Measurements from ENCODE around the gene FOXP1.

FOXP1 gene

GRCh38 chr3:71110385-71111222, 472.9 kb downstream of the FOXP1 start:
- no peak for FAIRE-seq

DNA sequence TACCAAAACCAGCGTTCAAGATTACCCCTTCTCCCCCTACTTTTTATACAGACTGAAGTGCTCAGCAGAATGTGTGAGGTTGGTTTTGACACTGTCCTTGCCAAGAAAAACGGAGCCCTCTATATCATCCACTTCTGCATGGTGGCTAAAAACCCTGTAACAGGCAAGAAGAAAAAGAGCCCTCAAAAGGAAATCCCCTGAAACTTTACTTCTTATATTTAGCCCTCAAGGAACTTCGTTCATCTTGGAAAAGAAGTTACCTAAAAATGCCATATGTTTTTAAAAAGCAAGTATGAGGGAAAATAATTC, 473.6 kb downstream of the FOXP1 start:
- no peak for FAIRE-seq

DNA sequence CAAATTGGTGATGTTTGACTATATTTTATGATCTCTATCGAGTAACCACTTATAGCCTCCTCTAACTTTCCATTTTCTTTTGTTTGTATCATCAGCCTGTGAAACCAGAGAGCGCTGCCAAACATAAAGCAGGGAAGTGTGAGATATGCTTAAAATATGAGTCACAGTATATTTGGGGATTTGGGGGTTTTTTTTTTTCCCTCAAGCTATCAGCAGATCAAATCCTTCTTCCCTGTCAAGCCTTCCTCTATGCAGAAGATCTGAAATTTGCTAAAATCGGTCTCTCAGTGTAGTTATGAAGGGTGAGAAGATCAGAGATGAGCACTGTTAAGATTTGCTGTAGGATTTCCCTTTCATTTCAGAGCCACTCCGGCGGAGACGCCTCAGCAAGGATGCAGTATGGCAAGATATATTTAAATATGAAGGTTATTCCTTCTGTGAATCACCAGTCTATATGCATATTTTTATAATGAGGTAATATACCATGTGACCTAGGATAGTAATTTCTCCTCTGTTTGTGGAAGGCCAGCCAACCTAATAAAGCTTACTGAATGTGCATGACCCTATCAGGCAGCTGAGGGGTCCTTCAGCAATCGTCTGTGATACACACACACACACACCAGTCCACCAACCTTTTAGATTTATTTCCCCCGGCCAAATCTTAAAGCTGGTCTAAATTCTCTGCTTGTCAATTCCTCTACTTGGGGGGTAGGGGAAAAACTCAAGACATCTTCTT, 474.1 kb downstream of the FOXP1 start:
- no peak for FAIRE-seq

DNA sequence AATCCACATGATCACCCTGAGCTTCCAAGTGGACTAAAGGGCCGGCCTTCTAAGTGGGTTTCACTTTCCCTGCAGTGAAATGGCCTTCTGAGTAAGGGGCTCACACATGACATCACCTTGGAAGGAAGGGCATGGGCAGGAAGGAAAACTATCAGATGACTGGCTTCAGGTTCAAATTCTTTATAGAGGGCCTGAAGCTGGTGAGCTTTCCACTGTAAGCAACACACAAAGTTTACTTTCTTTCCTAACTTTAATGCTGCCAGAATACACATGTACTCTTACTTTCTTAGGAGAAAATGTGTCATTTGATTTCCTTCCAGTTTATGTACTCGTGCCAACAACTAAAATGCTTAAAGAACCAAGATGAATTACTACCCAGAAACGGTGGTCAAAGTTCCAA, 475.6 kb downstream of the FOXP1 start:
- FAIRE-seq = no peak

DNA sequence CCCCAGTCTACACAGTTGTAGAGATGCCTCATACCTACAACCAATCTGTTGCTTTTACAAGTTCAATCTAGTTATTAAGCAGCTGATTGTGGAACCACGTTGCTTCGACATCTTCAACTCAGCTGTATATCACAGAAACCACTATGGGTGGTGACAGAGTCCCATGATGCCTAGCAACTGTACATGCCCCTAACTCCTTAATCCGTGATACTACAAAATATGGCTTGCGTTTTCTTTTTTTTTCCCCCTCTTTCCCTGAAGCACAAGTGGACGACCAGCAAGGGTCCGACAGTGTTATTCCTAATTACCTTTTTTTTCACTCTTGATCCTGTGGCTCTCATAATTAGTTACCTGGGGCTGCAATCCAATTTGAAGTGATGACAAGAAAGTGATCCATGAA, 478.6 kb downstream of the FOXP1 start:
- no peak for FAIRE-seq

DNA sequence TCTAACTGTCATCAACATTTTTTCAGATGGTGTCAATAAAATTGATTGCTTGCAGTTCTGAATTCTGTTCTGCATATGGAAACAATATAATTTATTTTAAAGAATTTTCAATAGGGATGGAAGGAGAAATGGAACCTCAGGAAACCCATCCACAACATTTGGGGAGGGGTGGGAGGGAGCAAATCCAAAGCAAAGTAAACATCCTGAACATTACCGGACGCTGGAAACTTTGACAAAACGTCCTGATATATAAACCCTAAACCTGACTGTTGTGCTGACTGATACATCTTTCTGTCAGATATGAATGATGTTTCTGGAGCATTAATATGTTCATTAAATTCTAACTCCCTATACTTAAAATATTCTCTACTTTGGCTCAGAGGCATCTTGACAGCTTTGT, 479.0 kb downstream of the FOXP1 start:
- FAIRE-seq = no peak

DNA sequence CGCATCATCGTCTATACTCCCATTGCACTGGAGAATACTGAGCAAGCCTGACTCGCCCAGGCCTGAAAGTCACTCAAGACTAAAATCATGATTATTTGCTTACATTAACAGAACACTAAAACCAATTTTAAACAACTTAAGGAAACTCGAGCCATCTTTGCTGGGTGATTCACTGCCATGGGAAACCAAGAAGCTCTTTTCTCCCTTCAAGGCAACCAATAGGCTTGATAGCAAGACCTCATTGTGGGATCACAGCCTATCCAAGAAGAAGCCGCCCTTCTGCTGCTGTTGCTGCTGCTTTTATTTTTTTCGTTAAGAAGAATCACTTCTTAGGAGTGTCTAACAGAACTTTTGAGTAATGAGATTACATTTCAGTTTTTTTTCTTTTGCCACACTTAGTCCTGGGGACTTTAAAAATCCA, 479.4 kb downstream of the FOXP1 start:
- FAIRE-seq = no peak

- FAIRE-seq = no peak
Observed at GRCh38 chr3:71103430-71103921, 480.1 kb downstream of the FOXP1 start.

GRCh38 chr3:71102111-71102983, 481.2 kb downstream of the FOXP1 start:
- no peak for FAIRE-seq

GRCh38 chr3:71101626-71102025, 481.9 kb downstream of the FOXP1 start:
- FAIRE-seq = no peak

DNA sequence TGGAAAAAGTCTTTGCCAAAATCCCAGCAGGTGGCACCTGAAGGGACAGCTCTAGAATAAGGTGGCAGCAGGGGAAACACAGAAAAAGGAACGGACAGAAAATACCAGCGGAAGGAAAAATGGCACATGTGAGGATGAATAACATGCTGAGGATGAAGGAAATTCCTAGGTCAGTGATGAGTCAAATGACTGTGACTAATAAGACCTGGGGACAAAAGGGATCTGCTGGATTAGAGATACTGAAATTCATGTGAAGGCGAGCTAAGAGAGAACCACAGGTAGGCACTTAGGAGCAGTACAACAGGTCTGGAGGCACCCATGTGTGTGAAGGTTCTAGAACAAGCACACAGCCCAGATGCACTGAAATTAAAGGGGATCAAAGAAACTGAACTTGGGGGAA, 482.5 kb downstream of the FOXP1 start:
- no peak for FAIRE-seq

GRCh38 chr3:71099997-71100719, 483.4 kb downstream of the FOXP1 start:
- FAIRE-seq = no peak

DNA sequence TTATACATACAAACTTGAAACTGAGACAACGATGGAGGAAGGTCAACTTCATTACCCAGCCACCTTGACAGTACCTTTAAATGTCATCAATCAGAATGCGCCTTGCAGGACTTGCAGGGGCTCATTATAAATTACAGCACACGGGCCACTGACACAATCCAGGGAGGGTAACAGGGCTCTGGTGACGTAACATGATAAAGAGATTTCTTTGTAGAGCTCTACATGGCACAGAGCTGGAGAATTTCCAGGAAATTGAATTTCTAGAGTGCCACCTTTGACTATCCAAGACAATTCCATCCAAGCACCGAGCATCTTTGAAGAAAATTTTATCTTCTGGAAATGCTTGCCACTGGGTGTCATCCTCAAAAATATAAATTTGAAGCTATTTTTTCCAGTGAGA, 486.0 kb downstream of the FOXP1 start:
- FAIRE-seq = no peak

GRCh38 chr3:71095511-71096291, 487.8 kb downstream of the FOXP1 start:
- FAIRE-seq = no peak

GRCh38 chr3:71094658-71095209, 488.8 kb downstream of the FOXP1 start:
- no peak for FAIRE-seq

- FAIRE-seq = no peak
Observed at GRCh38 chr3:71092665-71093064, 490.9 kb downstream of the FOXP1 start.

- no peak for FAIRE-seq
Observed at GRCh38 chr3:71090207-71090606, 493.3 kb downstream of the FOXP1 start.

DNA sequence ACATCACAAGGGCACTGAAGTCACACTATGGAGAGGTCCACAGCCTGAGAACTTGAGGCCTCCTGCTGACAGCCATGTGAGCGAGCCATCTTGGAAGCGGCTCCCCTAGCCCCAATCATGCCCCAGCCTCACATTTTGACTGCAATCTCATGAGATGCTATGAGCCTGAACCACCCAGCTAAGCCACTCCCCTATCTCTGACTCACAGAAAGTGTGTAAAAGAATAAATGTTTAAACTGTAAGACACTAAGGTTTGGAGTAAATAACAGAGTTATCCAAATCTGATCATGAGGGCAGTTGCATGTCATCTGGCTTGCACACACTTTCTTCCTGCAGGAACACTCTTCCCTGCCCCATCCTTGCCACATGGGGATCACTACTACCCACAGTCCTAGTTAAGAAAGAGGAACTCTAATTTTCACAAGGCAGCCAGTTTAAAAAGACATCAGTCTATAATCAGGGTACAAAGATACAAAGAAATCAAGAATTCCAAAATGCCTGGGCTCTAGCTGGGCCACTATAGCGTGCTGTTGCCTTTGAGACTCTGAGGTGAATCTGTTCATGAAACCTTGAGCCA, 494.2 kb downstream of the FOXP1 start:
- FAIRE-seq = no peak

GRCh38 chr3:71088742-71089141, 494.8 kb downstream of the FOXP1 start:
- no peak for FAIRE-seq

DNA sequence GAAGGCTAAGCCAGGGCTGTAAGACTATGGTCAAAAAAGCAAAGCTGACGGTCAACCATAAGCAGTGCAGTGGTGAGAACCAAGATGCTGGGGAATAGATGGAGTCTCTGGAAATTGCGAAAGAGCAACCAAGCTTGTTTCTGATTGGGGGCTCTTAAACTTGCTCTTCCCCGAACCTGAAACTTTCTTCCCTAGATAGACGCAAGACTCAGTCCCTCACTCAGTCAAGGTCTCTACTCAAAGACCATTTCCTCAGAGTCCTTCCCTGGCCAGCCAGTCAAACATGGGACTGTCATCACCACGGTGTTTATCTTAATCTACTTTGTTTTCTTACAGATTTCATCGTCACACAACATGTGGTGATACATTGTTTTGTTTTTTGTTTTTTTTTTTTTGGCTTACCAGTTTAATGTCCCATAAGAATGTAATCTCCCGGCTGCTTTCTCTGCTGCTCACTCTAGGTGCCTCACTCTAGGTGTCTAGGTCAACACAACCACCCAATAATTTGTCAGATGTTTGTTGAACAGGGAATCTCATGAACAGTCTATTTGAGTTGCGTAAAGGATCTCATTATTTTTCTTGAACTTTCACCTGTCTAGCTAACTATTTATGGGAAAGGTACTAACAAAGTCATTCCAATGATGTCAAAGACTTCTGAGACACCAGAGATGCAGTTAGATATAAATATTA, 495.4 kb downstream of the FOXP1 start:
- FAIRE-seq = no peak

Measured in A204.1 (cell line).